Choroid plexus epithelial cell (primary cell): Measurements from ENCODE around the gene TCEAL4.

Experiments
- DNase-seq: peaks from one replicate; pipeline ENCODE4 v3.0.0-alpha.2; 2010; ENCODE audit warnings: low read depth
- H3K4me3 ChIP-seq: 2 replicates; pipeline ENCODE4 v1.5.1; 2011; ENCODE audit warnings: low read depth, mild to moderate bottlenecking, control low read depth, low read length, moderate library complexity
- TF ChIP-seq, protein P1 (sequence below): conservative IDR thresholded peaks from 2 replicates; pipeline ENCODE4 v1.5.1; 2011; ENCODE audit warnings: low read depth, mild to moderate bottlenecking, control low read depth, inconsistent platforms, low read length, moderate library complexity

The TCEAL4 gene

DNA sequence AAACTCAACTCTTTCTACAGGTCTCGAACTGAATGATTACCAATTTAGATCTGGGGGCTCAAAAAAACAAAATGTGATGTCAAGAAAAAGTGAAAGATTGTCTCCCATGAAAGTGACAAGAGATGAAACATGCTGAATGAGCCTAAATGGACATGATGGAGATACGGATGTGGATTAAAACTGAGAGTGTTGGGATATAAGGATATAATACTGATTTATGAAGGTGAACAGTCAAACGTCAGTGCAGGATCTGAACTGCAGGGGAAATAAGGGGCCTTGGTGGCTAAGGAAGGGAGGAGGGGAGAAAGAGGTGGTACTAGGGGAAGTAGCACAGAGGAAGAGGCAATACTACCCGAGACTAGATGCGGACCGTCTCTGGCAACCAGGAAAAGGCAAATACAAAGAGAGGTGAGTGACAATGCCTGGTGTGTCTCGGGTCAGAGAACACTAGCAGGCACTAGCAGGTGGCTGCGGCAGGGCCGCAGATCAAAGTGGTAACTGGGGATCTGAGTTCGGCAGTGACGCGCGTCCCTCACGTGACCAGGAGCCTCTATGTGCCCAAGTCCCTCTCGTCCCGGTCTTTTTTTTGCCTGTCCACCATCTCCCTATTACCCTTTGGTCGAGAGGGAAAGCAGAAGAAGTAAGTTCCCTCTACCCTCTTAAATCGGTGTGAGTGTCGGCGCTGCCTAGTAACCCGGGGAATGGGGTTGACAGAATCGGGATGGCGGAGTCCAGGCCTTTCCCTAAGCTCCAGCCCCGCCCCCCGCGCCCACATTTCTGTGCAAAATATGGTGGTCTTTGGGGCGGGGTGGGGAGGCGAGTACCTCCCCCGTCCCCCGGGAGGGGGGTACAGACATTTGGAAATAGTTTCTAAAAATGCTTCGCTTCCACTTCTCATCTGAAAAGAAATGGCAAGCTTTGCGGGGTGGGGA is 43.3 kb downstream of the TCEAL4 start, which contains the start of gene TCEAL1:
Gene TCEAL1 (plus strand): TSS at position 590 of the 932 bp plus-strand sequence. CDS start 942 bp downstream, outside the sequence.
- DNase-seq: peak; percentile 36
- peak within 1 kb of the TSS; percentile 70 for H3K4me3 ChIP-seq

DNA sequence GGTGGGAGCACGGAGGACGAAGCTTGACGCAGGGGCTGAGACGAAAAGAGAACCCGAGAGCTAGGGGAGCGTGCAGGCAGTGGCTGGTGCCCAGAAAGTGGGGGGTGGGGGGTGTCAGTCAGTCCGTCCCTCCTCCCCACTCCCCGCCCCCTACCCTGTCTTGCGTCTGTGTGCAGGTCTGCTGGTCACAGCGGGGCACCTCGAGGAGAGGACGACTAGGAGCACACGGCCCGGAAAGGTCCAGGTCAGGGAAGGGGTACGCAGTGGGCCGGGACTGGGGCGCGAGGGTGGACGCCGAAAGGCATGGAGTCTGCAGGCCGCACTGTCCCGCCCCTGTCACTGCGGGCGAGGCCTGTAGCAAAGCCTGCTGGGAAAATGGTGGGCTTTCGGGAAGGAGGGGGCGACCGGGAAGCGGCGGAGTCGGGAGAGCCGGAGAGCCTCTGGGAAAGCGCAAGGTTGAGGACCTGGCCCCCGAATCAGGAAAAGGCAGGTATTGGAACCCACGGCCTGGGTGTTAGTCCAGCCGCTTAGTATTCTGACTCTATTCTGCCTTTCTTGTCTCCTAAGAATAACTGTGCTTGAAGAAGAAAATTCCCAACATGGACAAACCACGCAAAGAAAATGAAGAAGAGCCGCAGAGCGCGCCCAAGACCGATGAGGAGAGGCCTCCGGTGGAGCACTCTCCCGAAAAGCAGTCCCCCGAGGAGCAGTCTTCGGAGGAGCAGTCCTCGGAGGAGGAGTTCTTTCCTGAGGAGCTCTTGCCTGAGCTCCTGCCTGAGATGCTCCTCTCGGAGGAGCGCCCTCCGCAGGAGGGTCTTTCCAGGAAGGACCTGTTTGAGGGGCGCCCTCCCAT is 44.2 kb downstream of the TCEAL4 start:
- TF ChIP-seq, protein P1, sequence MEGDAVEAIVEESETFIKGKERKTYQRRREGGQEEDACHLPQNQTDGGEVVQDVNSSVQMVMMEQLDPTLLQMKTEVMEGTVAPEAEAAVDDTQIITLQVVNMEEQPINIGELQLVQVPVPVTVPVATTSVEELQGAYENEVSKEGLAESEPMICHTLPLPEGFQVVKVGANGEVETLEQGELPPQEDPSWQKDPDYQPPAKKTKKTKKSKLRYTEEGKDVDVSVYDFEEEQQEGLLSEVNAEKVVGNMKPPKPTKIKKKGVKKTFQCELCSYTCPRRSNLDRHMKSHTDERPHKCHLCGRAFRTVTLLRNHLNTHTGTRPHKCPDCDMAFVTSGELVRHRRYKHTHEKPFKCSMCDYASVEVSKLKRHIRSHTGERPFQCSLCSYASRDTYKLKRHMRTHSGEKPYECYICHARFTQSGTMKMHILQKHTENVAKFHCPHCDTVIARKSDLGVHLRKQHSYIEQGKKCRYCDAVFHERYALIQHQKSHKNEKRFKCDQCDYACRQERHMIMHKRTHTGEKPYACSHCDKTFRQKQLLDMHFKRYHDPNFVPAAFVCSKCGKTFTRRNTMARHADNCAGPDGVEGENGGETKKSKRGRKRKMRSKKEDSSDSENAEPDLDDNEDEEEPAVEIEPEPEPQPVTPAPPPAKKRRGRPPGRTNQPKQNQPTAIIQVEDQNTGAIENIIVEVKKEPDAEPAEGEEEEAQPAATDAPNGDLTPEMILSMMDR: peak; percentile 63
- peak; percentile 73 for DNase-seq
- peak overlapping the region; percentile 70 for H3K4me3 ChIP-seq

More for the DNA sequence above, 43.3 kb downstream of the TCEAL4 start, which contains the start of gene TCEAL1:
- TF ChIP-seq, protein P1: no peak

DNA sequence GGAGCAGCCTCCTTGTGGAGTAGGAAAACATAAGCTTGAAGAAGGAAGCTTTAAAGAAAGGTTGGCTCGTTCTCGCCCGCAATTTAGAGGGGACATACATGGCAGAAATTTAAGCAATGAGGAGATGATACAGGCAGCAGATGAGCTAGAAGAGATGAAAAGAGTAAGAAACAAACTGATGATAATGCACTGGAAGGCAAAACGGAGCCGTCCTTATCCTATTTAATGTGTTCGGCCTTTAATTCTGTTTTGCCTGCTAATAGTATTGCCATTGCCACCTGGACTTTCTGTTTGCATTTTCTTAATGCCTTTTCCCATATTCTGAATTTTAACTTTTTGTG is 44.8 kb downstream of the TCEAL4 start:
- peak overlapping the region; percentile 70 for H3K4me3 ChIP-seq
- TF ChIP-seq, protein P1: no peak
- no peak for DNase-seq

DNA sequence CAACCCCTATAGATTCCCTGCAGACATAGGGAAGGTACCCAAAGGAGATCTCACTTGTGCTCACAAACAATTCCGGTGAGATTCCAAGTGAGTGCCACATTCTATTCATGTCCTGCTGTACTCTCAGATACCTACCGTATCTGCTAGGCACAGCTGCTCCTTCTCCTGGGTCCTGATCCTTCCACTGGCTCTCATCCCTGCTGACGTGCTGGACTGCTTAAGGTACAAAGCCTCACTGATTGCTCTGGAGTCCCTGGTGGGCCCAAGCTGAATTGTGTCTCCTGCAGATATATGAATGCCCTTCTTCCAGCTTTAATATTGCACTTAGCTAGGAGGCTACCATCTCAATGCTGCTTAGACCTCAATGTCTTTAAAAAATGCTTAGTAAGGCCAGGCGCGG is 45.8 kb downstream of the TCEAL4 start:
- no peak overlapping the region for H3K4me3 ChIP-seq
- TF ChIP-seq, protein P1: no peak
- DNase-seq: no peak

DNA sequence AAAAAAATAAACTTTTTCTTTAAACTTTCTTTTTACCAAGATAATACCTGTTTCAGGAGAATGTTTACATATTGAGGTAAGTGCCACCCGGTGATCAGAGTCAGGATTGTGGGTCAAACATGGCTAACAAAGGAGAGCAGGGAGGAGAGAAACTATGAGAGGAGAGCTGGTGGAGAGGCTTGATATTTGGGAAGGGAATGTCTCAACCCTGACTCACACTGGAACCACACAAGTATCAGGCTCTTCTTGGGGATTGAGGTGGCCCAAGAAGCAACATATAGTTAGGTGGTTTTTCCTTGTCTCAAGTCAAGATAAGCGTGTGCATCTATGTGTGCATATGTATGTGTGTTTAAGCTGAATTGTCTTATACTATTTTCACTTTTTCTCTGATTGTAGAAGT is 50.1 kb downstream of the TCEAL4 start:
- TF ChIP-seq, protein P1: no peak
- no peak for DNase-seq
- H3K4me3 ChIP-seq: no peak overlapping the region
